NCI-H2107 (cell line): ENCODE results near the gene IGFBP7.

ENCODE experiments used
- DNase-seq: peaks from one replicate; lab custom pipeline; 2025; lab: John Stamatoyannopoulos, UW

IGFBP7 gene

DNA sequence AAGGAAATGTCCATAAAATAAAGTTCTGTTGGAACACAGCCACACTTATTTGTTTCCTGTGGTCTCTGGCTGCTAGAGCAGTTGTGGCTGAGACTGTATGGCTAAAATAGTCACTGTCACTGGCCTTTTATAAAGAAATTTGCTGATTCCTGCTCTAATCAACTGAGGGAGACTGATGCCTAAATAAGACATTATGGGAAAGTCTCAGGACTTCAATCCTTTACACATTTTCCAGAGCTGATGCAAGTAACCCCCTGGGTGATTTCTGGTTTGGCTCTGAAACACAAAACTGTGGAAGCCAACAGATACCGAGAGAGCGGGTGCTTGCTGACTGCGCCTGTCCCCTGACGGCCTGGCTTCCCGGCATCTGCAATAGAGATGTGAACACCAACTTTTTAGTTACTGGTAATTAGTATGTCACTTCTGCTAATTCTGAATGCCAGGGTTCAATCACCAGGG lies 67.4 kb downstream of the IGFBP7 start:
- no peak for DNase-seq

DNA sequence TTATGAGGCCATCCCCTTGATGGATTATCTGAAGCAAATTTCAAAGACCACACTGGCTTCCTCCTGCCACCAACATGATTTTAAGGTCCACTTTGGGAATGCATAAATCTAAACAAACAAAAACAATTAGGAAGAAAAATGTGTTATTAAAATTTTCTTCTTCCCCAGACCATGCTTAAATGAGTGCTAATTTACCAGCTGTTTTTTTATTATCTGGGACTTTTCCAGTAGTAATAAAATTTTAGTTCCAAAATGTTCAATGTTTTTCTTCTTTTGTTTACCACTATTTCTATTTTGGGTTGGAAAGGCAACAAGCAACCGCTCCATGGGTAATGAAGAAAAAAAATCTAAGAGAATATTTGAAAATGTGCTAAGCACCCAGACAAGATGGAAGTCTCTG lies 69.2 kb downstream of the IGFBP7 start:
- DNase-seq = no peak

DNA sequence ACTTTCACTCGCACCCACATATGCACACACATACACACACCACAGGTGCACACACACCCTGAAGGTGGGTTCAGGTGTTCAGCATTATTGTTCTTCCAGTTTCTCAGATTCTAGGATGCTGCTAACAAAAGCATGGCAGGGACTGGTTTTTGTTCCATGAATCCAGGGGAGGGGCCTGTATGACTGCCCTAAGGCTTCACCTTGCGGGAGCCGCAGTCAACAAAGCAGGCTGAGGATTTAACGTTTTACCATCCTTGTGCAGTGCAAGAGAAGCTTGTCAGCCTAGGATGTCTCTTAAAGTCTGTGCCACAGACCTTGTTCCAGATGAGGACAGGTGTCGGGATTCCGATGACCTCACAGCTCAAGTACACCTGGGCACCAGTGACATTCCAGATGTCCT lies 69.7 kb downstream of the IGFBP7 start:
- DNase-seq = no peak

DNA sequence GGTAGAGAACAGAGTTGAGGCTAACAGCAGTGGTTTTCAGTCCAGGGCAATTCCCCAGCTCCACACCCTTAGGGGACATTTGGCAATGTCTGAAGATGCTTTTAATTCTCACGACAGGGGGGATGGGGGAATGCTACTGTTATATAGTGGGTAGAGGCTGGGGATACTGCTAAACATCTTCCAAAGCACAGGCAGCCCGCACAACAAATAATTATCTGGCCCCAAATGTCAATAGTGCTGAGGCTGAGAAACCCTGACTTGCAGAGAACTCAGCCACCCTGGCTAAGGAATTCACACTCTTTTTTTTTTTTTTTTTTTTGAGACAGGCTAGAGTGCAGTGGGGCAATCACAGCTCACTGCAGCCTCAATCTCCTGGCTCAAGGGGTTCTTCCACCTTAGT lies 70.8 kb downstream of the IGFBP7 start:
- no peak for DNase-seq

DNA sequence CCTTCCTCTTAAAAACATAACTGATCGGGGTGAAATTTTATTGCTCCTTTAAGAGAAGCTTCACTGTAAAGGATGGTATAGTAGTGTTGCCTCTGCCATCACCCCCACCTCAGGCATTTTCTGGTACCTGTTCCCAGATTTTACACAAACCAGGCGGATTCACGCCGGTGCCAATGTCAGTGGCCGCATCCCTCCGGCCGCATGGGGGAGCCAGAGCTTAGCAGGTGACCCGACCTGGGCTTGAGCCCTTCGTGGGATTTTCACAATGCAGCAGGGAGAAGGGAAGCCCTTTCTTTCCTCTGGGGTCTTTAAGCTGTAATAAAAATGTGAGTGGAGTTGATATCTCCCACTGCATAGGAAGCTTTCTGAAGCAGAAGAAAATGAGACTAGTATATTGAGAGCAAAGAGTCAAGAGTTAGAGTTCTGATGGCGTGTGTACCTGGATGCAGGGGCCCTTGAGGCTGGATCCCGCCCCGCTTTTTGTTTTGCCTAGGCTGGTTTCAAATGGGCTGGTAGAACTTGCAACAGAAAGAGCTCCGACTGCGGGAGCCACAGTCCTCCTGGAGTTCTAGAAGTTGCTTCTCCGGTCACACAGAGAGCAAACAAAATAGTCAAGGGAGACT lies 72.1 kb downstream of the IGFBP7 start:
- peak; percentile 1 for DNase-seq

DNA sequence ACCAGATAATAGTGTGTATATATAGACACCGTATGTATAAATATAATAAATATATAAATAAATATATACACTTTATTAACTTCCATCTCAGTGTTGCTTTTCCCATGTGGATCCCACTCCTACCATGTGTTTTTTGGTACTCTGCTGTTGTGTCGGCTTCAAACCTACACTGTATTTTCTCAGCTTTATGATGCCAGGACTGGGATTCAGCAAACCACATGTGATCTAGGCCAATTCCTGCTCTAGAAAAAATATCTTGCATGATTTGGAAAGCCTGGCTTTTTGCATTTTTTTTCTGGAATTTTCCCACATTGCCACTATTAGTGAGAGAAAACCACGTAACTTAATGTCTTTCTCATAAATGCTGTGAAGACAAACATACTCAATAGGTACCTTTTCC lies 75.7 kb downstream of the IGFBP7 start:
- no peak for DNase-seq

DNA sequence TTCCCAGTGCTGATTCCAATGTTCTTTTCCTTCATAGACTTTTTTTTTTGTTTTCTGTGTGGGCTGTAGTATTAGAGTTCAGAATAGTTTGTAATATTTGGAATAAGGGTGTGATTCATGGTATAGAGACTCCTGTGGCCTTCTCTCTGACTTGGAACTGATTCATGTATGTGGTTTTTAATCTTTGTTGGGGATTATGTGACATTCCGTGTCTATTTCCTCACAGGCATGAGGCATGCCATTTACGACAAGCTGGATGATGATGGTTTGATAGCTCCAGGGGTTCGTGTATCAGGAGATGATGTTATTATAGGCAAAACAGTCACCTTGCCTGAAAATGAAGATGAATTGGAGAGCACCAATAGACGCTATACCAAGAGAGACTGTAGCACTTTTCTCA lies 87.1 kb downstream of the IGFBP7 start:
- no peak for DNase-seq

DNA sequence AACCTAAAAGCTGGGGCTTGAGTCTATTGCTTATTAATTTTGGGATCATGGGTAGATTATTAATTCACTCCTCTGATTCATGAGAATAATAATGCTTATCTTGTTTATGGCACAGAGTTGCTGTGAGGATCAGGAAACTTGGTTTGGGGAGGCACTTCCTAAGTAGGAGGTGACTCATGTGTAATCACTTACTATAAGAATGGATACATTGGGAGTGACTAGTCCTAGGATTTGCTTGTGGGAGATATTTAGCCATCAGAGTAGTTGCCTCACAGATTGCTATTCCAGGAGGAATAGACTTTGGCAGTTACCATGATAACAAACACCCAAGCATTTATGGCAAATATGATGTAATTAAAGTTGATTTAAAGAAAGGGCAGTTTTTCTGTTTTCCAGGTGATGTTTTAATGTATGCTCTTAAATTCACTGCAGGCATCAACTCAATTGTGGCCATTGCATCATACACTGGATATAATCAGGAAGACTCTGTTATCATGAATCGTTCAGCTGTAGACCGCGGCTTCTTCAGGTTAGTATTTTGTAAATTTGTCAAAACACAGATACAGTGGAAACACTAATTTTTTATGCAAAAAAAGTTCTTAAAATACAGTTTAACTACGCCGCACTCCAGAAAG lies 89.6 kb downstream of the IGFBP7 start:
- no peak for DNase-seq

DNA sequence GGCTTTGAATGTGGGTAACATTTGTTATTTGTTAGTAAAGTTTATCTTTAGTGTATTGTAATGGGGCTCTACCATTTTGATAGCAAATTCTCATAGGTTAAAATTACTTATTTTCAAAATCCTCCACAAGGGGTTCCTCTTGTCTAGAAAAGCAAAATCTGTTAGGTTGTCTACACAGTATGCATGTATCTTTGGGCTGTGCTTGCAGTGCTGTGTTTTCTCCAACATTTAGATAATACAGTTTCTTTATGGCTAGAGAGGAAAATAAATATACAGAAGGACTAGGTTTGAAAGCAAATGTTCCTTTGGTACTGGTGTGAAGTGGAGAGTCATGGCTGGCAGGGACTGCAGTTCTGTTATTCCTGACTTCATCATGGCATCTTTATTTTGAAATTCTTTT lies 91.2 kb downstream of the IGFBP7 start:
- no peak for DNase-seq

DNA sequence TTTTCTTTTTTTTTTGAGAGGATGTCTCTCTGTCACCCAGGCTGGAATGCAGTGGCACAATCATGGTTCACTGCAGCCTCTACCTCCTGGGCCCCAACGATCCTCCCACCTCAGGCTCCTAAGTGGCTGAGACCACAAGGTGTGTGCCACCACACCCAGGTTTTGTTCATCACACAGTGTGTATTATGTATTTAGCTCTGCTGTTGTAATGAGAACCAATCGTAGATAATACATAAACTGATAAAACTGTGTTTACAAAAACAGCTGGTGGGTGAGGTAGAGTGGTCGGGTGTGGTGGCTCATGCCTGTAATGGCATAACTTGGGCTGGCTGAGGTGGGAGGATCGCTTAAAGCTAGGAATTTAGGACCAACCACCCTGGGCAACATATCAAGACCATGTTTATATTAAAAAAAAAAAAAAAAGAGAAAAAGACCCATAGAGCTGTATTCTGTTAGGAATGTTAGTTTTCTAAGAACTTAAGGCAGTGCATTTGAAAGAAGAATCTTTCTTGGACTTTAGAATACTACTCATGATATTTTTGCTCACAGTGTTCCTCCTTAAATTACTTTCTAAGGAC lies 96.6 kb downstream of the IGFBP7 start:
- DNase-seq = no peak

DNA sequence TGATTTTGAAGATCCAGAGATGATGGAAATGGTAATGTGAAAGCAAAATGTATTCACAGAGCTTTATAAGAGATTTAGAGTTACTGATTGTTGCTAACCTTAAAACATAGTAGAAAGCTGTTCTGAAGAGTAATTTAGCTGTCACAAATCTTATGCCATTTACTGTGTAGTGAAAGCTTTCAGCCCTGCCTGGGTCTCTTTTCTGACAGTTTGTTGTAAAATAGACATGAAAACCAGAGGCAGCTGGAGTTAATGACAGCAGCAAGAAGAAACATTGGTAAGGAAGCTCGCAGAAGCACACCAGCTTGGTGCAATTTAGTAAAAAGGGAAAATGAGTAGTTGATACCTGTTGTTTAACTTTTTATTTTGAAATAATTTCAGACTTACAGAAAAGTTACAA lies 110.4 kb downstream of the IGFBP7 start:
- DNase-seq = no peak

DNA sequence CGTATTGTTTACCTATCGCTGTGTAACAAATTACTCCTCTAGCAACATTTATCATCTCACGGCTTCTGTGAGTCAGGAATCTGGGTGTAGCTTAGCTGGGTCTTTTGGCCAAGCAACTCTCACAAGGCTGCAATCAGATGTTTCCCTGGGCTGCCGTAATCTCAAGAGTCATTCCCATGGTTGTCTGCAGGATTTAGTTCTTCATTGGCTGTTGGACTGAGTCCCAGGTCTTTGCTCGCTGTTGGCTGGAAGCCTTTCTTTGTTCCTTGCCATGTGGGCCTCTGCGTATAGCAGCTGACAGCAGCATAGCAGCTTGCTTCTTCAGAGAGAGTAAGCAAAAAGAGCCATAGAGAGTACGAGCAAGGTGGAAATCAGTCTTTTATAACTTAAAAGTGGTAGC lies 114.7 kb downstream of the IGFBP7 start:
- no peak for DNase-seq

DNA sequence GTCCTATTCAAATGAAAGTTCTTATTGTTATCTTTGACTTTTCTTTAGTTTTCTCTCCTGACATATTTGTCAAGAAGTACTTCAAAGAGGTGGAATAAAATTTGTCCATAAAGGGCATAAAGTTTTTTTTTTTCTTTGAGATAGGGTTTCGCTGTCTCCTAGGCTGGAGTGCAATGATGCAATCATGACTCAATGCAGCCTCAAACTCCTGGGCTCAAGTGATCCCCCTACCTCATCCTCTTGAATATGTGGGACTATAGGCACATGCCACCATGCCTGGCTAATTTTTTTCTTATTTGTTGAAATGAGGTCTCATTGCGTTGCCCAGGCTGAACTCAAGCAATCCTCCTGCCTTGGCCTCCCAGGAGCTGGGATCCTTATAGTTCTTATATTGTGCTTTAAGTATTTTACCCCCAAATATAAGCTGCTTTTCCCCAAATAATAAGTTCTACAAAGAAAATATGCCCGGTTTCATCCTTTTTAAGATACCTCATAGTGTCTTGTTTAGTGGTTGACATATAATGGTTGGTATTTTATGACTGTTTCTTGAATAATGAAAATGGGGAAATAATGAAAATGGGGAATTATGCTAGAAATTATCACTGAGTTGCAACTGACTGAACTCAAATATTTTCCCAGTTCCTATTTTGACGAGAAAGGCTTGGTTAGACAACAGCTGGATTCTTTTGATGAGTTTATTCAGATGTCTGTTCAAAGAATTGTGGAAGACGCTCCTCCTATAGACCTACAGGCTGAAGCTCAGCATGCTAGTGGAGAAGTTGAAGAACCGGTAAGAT lies 119.9 kb downstream of the IGFBP7 start:
- no peak for DNase-seq

DNA sequence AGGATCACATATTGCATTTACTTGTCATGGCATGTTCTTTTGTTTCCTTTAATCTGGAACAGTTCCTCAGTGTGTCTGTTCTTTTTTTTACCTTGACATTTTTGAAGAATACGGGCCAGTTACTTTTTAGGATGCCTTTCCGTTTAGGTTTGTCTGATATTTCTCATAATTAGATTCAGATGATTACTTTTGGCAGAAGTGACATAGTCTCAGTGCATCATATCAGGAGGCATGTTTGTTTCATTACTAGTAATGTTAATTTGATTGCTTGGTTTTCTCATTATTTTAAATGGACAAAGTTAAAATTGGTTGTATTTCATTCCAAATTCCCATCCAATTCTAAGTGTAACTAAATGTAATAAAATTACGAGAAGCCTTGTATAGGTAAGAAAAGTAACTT lies 123.2 kb downstream of the IGFBP7 start:
- no peak for DNase-seq

DNA sequence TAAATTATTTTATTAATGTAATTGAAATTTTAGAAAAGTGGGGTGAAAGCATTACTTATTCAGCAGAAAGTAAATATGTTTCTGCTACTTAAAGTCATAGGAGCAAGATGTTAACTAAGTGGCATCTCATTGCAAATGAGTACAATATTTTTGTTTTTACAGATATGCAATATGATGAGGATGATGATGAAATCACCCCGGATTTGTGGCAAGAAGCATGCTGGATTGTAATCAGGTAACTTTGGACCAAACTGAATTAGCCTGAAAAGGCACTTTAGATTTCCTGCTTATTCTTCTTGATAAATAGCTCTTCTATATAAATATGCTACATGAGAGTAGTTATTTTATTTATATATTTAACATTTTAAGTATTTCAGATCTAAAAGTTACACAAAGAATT lies 124.0 kb downstream of the IGFBP7 start:
- no peak for DNase-seq

DNA sequence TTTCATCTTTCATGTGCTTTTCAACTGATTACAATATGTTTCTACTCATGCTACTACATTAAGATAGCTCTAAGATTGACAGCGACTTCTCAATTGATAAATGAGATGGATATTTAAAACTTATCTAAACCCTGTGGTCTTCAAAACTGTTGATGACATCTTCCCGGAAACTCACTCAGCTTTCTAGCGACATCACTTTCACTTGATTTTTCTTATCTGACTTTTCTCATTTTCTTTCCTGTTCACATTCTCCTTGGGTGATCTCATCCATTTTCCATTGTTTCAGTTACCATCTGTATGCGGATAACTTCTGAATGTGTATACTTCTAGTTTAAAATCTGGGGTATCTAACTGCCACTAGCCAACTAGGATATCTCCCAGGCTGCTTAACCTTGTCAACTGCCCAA lies 128.4 kb downstream of the IGFBP7 start:
- DNase-seq = no peak
